Right lung (tissue), 5 donors: ENCODE results near the gene NIPSNAP2. TPM values are rescaled to one million over a fixed set of nuclear protein-coding genes. Genes with fewer than 3 reads are reported as not detected.
"Not testable (repeated sequence)": the region's sequence is repeated elsewhere in the genome, so short reads cannot be mapped to it uniquely, and the experiment has no call there.

Source experiments
- DNase-seq, 2 donors: peaks; one replicate each; pipeline ENCODE4 v3.0.0-alpha.2; 2013
- polyA plus RNA-seq, 5 donors: library from polyadenylated mRNA; unstranded; fragments of 120-200 nt; gene quantifications; one replicate each; pipeline versions ENCODE4 v1.2.1 to v1.2.3, GENCODE V29; 2013; ENCODE audit warnings: inconsistent platforms in 1 of 5, low replicate concordance in 1 of 5; ENCODE audit not compliant: insufficient read length in 5 of 5, insufficient read depth in 1 of 5

NIPSNAP2 gene
- polyA plus RNA-seq, 5 donors, result 81.7 to 101 (median 94.2) TPM

DNA sequence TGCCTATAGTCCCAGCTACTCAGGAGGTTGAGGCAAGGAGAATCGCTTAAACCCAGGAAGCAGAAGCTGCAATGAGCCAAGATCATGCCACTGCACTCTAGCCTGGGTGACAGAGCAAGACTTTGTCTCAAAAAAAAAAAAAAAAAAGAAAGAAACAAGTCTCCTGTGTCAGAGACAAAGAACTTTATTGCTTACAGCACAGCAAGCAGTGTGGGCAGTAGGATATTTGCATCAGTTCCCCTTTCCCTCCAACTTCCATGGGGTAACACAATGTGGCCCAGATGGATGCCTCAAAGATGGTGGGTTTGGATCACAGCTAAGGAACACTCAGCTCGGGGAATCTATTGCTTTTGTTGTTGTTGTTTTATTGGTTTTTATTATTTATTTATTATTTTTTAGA, 81.4 kb downstream of the NIPSNAP2 start:
- DNase-seq, result not testable (repeated sequence)

GRCh38 chr7:56046721-56047445, 82.5 kb downstream of the NIPSNAP2 start:
- DNase-seq, result peak; percentile 37 to 42

DNA sequence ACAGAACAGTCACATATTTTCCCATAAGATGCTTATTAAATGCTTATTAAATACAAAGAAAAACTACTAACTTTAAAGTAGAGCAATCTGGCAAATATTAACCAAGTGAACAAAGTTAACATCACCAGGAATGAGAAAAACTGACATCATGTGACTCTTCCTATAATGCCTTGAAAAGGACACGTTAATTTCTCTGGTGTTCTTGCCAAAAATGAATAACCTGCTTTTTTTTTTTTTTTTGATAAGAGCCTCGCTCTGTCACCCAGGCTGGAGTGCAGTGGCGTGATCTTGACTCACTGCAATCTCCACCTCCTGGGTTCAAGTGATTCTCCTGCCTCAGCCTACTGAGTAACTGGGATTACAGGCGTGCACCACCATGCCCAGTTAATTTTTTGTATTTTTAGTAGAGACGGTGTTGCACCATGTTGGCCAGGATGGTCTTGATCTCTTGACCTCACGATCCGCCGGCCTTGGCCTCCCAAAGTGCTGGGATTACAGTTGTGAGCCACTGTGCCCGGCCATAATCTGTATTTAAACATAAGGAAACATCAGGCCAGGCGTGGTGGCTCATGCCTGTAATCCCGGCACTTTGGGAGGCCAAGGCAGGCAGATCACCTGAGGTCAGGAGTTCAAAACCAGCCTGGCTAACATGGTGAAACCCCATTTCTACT, 83.2 kb downstream of the NIPSNAP2 start:
- DNase-seq, result not testable (repeated sequence)

- DNase-seq, result no peak
Measured at GRCh38 chr7:56048245-56048644, 83.9 kb downstream of the NIPSNAP2 start.

DNA sequence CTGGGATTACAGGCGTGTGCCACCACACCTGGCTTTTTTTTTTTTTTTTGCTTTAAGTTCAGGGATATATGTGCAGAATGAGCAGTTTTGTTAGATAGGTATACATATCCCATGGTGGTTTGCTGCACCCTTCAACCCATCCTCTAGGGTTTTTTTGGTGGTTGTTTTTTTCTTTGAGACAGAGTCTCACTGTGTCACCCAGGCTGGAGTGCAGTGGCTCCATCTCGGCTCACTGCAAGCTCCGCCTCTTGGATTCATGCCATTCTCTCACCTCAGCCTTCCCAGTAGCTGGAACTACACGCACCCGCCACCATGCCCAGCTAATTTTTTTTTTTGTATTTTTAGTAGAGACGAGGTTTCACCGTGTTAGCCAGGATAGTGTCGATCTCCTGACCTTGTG, 84.4 kb downstream of the NIPSNAP2 start:
- not testable (repeated sequence) for DNase-seq

Other genes with a start within 250 kb of the NIPSNAP2 start
- under 1 TPM; 0.38 to 0.75 (median 0.70) TPM for gene SEPTIN14, start 101.8 kb upstream of the NIPSNAP2 start, polyA plus RNA-seq
- 10 to 100 TPM in 4 of 5 donors, 1 to 10 TPM in 1; 8.4 to 19.9 (median 16.2) TPM for gene ZNF713, start 77.1 kb upstream of the NIPSNAP2 start, polyA plus RNA-seq
- gene MRPS17, start 12.7 kb upstream of the NIPSNAP2 start, polyA plus RNA-seq, result 10 to 100 TPM; 11.7 to 14.6 (median 13.7) TPM
- gene PSPH, start 86.9 kb downstream of the NIPSNAP2 start, polyA plus RNA-seq, result 10 to 100 TPM; 15.8 to 31.7 (median 22.4) TPM
- 100 to 1,000 TPM; 190 to 216 (median 206) TPM for gene CCT6A, start 87.2 kb downstream of the NIPSNAP2 start, polyA plus RNA-seq
- 100 to 1,000 TPM in 3 of 5 donors, 10 to 100 TPM in 2; 92.6 to 126 (median 102) TPM for gene SUMF2, start 99.7 kb downstream of the NIPSNAP2 start, polyA plus RNA-seq
- 1 to 10 TPM; 1.6 to 4.3 (median 2.7) TPM for gene PHKG1, start 128.4 kb downstream of the NIPSNAP2 start, polyA plus RNA-seq
- 100 to 1,000 TPM; 199 to 297 (median 229) TPM for gene CHCHD2, start 141.9 kb downstream of the NIPSNAP2 start, polyA plus RNA-seq
- 1 to 10 TPM; 3.5 to 5.5 (median 4.4) TPM for gene NUPR2, start 151.8 kb downstream of the NIPSNAP2 start, polyA plus RNA-seq